Thyroid gland (tissue), 4 donors: ENCODE data around the gene RAB20. TPM values are rescaled to one million over a fixed set of nuclear protein-coding genes. Genes with fewer than 3 reads are reported as not detected.
A peak's percentile ranks its signal among the peaks of the same experiment; 100 is the strongest.

Experiments
- DNase-seq, 2 donors: peaks; one replicate each; pipeline ENCODE4 v3.0.0-alpha.2; 2019
- H3K27ac ChIP-seq, 3 donors: fragments of 200-600 bp; sonication (generic); 1 replicate in 2 of 3; 2 replicates in 1 of 3; pipeline ENCODE4 v1.5.1; 2016 to 2019; ENCODE audit warnings: mild to moderate bottlenecking in 1 of 3, moderate library complexity in 1 of 3
- H3K27me3 ChIP-seq: fragments of 200-600 bp; sonication (generic); one replicate; pipeline ENCODE4 v1.5.1; 2019
- H3K36me3 ChIP-seq, 2 donors: fragments of 200-600 bp; sonication (generic); one replicate each; pipeline ENCODE4 v1.5.1; 2016 to 2019
- H3K4me1 ChIP-seq, 2 donors: fragments of 200-600 bp; sonication (generic); one replicate each; pipeline ENCODE4 v1.5.1; 2017 to 2019
- H3K4me3 ChIP-seq, 3 donors: fragments of 200-600 bp; sonication (generic); replicated peaks in 1 of 3; 1 replicate in 2 of 3; 2 replicates in 1 of 3; pipeline ENCODE4 v1.5.1; 2016; ENCODE audit warnings: mild to moderate bottlenecking in 1 of 3
- H3K9me3 ChIP-seq: fragments of 200-600 bp; sonication (generic); one replicate; pipeline ENCODE4 v1.5.1; 2017
- CTCF ChIP-seq, 6 experiments: fragments of 200-600 bp in 3 of 6; fragments of 450-650 bp in 3 of 6; sonication (generic) in 3 of 6; IDR thresholded peaks; one replicate each; pipeline ENCODE4 v1.5.1; 2016 to 2019; ENCODE audit warnings: antibody characterized with exemption in 6 of 6, mild to moderate bottlenecking in 2 of 6, inconsistent platforms in 1 of 6, moderate library complexity in 1 of 6
- POLR2A ChIP-seq, 2 donors: fragments of 450-650 bp; IDR thresholded peaks; one replicate each; pipeline ENCODE4 v1.6.1; 2017; ENCODE audit warnings: antibody characterized with exemption in 2 of 2, mild to moderate bottlenecking in 2 of 2, moderate library complexity in 1 of 2
- WGBS, 2 donors: methylation state at CpG; one replicate each; pipeline ENCODE4 v1.1.5; 2017; 5-methylcytosine and 5-hydroxymethylcytosine counted together
- intact Hi-C: fragments of 100-400 bp; cut with DNase I; formaldehyde crosslinking; loops from one replicate; pipeline ENCODE4 v1.15.1; 2023
- total RNA-seq, 4 donors: library from RNA; depleted of rRNA; stranded (reverse); fragments of >200 nt; gene quantifications; one replicate each; pipeline ENCODE4 v1.2.3, GENCODE V29; 2016

Gene RAB20
- total RNA-seq, 4 donors from 2014 or later = 21.0 to 60.5 (median 43.5) TPM

- Histone ChIP-seq H3K4me1 (peaks cover 37 to 48% of the 10 kb centered on the region in 2 donors), H3K36me3 (no peaks in the 10 kb centered on the region), H3K27ac (peak overlapping the region in 2 of 3 donors; percentile 4 to 98), H3K9me3 (no peaks in the 10 kb centered on the region), H3K4me3 (no peak overlapping the region), H3K27me3 (no peaks in the 10 kb centered on the region)
- TF ChIP-seq CTCF (IDR thresholded peaks at IDR 0.05) (no peak), POLR2A (IDR thresholded peaks at IDR 0.05) (no peak)
- no peak for DNase-seq
- WGBS, 2 donors = 96% methylated on average over 5 of the region's 5 CpGs
- intact Hi-C loops = no loop called here
Measured at GRCh38 chr13:110557082-110557481, 4.4 kb downstream of the RAB20 start.

GRCh38 chr13:110556224-110556606 lies 5.3 kb downstream of the RAB20 start:
- TF ChIP-seq POLR2A (IDR thresholded peaks at IDR 0.05) (no peak), CTCF (IDR thresholded peaks at IDR 0.05) (peak in 1 of 6 experiments; percentile 4)
- DNase-seq = no peak
- H3K27ac ChIP-seq = no peak overlapping the region
- H3K27me3 ChIP-seq = no peaks in the 10 kb centered on the region
- no peaks in the 10 kb centered on the region for H3K36me3 ChIP-seq
- no peaks in the 10 kb centered on the region for H3K9me3 ChIP-seq
- 80 to 100% methylated on average over 1 of the region's 1 CpG for WGBS, 2 donors
- no peak overlapping the region for H3K4me3 ChIP-seq
- peaks cover 37 to 48% of the 10 kb centered on the region in 2 donors for H3K4me1 ChIP-seq
- intact Hi-C loops = no loop called here

GRCh38 chr13:110555601-110556223 lies 5.8 kb downstream of the RAB20 start:
- Histone ChIP-seq H3K36me3 (no peaks in the 10 kb centered on the region), H3K9me3 (no peaks in the 10 kb centered on the region), H3K4me3 (no peak overlapping the region), H3K4me1 (peaks cover 37 to 48% of the 10 kb centered on the region in 2 donors), H3K27me3 (no peaks in the 10 kb centered on the region), H3K27ac (no peak overlapping the region)
- TF ChIP-seq POLR2A (IDR thresholded peaks at IDR 0.05) (no peak), CTCF (IDR thresholded peaks at IDR 0.05) (no peak)
- 95 to 96% methylated on average over 14 to 16 of the region's 16 CpGs for WGBS, 2 donors
- no peak for DNase-seq
- intact Hi-C loops = no loop called here

GRCh38 chr13:110554946-110555345 lies 6.6 kb downstream of the RAB20 start:
- H3K4me3 ChIP-seq = no peak overlapping the region
- no peaks in the 10 kb centered on the region for H3K27me3 ChIP-seq
- 81 to 88% methylated on average over 7 to 15 of the region's 16 CpGs for WGBS, 2 donors
- intact Hi-C loops = no loop called here
- no peak for DNase-seq
- H3K36me3 ChIP-seq = no peaks in the 10 kb centered on the region
- no peaks in the 10 kb centered on the region for H3K9me3 ChIP-seq
- peaks cover 35 to 43% of the 10 kb centered on the region in 2 donors for H3K4me1 ChIP-seq
- no peak overlapping the region for H3K27ac ChIP-seq
- TF ChIP-seq CTCF (IDR thresholded peaks at IDR 0.05) (no peak), POLR2A (IDR thresholded peaks at IDR 0.05) (no peak)

- Histone ChIP-seq H3K27ac (no peak overlapping the region), H3K9me3 (no peaks in the 10 kb centered on the region), H3K4me1 (peaks cover 31 to 40% of the 10 kb centered on the region in 2 donors), H3K27me3 (no peaks in the 10 kb centered on the region), H3K4me3 (no peak overlapping the region), H3K36me3 (no peaks in the 10 kb centered on the region)
- intact Hi-C loops = no loop called here
- 85 to 89% methylated on average over 8 of the region's 8 CpGs for WGBS, 2 donors
- TF ChIP-seq POLR2A (IDR thresholded peaks at IDR 0.05) = no peak
- TF ChIP-seq CTCF (IDR thresholded peaks at IDR 0.05) = no peak
- no peak for DNase-seq
Measured at GRCh38 chr13:110554227-110554836, 7.2 kb downstream of the RAB20 start.
